BLaER1 (cell line): ENCODE measurements around the gene CDH15.
A peak's percentile ranks its signal among the peaks of the same experiment; 100 is the strongest.

Experiments
- H3K27ac ChIP-seq: shearing (Covaris generic); formaldehyde crosslinking; 2 replicates; pipeline ENCODE4 v1.8.1; 2022
- H3K27me3 ChIP-seq: shearing (Covaris generic); formaldehyde crosslinking; 2 replicates; pipeline ENCODE4 v1.8.1; 2022
- H3K36me3 ChIP-seq: shearing (Covaris generic); formaldehyde crosslinking; 2 replicates; pipeline ENCODE4 v1.8.1; 2022
- H3K4me1 ChIP-seq: shearing (Covaris generic); formaldehyde crosslinking; 2 replicates; pipeline ENCODE4 v1.8.1; 2022
- H3K4me2 ChIP-seq: shearing (Covaris generic); formaldehyde crosslinking; 2 replicates; pipeline ENCODE4 v1.8.1; 2022
- H3K4me3 ChIP-seq: shearing (Covaris generic); formaldehyde crosslinking; 2 replicates; pipeline ENCODE4 v1.8.1; 2022
- H3K9ac ChIP-seq: shearing (Covaris generic); formaldehyde crosslinking; 2 replicates; pipeline ENCODE4 v1.8.1; 2022
- H3K9me3 ChIP-seq: shearing (Covaris generic); formaldehyde crosslinking; 2 replicates; pipeline ENCODE4 v1.8.1; 2022
- H4K20me1 ChIP-seq: shearing (Covaris generic); formaldehyde crosslinking; 2 replicates; pipeline ENCODE4 v1.8.1; 2022
- Cebpa-rat ChIP-seq: shearing (Covaris generic); IDR thresholded peaks from 2 replicates; pipeline ENCODE4 v1.8.1; 2022

CDH15 gene

DNA sequence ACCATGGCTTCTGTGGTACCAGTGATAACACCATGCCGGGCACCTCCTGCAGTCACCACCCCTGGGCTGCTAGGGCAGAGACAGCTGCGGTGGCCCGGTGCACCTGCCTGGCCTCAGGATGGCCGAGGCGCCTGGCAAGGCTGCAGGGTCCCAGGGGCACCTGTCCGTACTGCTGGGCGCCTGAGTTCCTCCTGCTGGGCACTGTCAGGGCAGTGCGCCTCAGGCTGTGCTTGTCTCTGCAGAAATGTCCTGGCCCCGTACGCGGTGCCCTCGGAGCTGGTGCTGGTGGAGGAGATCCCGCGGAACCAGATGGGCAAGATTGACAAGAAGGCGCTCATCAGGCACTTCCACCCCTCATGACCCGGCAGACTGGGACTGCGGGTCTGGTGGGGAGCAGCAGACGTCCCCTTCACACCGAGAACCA, 17.7 kb upstream of the CDH15 start:
- Histone ChIP-seq H4K20me1 (no peaks in the 10 kb centered on the region), H3K4me2 (peak overlapping the region; percentile 77), H3K9ac (0 out of 2 replicates have a peak overlapping the region, but pooled peaks have one; percentile 6), H3K4me1 (peaks cover 68% of the 10 kb centered on the region), H3K27ac (0 out of 2 replicates have a peak overlapping the region, but pooled peaks have one; percentile 60), H3K27me3 (peaks cover 3% of the 10 kb centered on the region; the same call in 1 of the 2 replicates), H3K4me3 (no peak overlapping the region), H3K36me3 (peaks cover 41% of the 10 kb centered on the region), H3K9me3 (peaks cover 17% of the 10 kb centered on the region)
- TF ChIP-seq Cebpa-rat: no peak

DNA sequence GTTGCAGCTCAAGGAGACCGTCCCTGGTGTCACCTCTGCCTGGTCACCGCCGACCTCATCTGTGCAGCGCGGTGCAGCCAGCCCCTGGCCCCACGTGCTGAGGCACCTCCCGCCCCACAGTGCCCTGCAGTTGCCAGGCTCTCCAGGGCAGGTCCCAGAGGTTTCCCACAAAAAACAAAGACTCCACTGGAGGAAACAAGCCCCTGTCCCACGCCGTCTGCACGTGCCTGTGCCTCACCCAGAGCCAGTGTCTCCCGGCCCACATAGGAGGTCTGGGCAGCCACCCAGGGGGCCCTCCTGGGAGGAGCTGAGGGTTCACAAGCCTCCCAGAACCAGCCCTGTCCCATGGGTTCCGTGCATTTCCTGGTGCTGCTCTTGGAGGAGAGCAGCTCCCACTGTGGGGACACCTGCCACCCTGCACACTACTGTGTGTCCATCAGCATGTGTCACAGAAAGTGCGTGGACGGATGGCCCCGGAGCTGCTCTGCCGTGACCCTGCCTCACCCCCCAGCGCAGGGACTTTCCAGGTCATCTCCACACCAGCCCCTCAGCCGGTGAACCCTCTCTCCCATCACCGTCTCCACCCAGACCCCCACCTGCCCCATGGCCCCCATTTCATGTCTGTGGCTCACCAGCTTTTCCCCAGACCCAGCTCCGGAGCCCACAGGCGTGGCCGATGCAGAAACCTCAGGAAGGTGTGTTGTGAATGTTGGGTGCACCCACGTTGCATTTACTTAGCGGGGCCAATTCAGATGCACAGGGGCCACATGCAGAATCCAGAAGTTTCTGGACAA, 17.0 kb upstream of the CDH15 start:
- H3K27me3 ChIP-seq: peaks cover 3% of the 10 kb centered on the region; the same call in 1 of the 2 replicates
- peaks cover 75% of the 10 kb centered on the region for H3K4me1 ChIP-seq
- 0 out of 2 replicates have a peak overlapping the region, but pooled peaks have one; percentile 52 for H3K9ac ChIP-seq
- H3K9me3 ChIP-seq: peaks cover 10% of the 10 kb centered on the region
- peaks cover 34% of the 10 kb centered on the region for H3K36me3 ChIP-seq
- no peak for TF ChIP-seq Cebpa-rat
- no peaks in the 10 kb centered on the region for H4K20me1 ChIP-seq
- peak overlapping the region; percentile 60; the same call in 1 of the 2 replicates for H3K27ac ChIP-seq
- H3K4me3 ChIP-seq: no peak overlapping the region
- peak overlapping the region; percentile 77 for H3K4me2 ChIP-seq

DNA sequence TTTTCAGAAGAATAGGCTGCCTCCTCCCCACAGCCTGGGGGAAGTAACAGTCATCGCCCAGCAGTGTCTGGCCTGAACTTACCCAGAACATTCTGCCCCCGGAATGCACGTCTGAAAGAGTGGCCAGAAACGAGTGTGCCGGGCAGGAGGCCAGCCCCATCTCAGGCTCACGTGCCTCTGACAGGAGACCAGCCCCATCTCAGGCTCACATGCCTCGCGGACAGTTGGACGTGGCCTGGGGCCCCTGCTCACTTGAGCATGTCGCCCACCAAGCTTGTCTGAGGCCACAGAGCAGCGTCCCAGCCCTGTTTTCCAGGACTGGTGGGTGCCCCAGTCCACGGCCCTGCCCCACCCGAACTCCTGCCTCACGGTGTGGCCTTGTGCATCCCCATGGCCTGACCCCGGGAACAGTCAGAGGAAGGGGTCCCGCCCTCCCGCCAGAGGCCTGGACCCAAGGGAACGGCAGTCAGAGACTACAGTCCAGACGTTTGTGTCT, 16.3 kb upstream of the CDH15 start:
- Histone ChIP-seq H3K27ac (peak overlapping the region; percentile 60; the same call in 1 of the 2 replicates), H3K4me3 (no peak overlapping the region), H3K4me1 (peaks cover 81% of the 10 kb centered on the region), H4K20me1 (no peaks in the 10 kb centered on the region), H3K9ac (peak overlapping the region; percentile 52; the same call in 1 of the 2 replicates), H3K27me3 (no peaks in the 10 kb centered on the region), H3K9me3 (peaks cover 4% of the 10 kb centered on the region), H3K36me3 (peaks cover 27% of the 10 kb centered on the region), H3K4me2 (peak overlapping the region; percentile 77)
- TF ChIP-seq Cebpa-rat: no peak

GRCh38 chr16:89155851-89156739, 15.5 kb upstream of the CDH15 start:
- peaks cover 88% of the 10 kb centered on the region for H3K4me1 ChIP-seq
- H3K4me2 ChIP-seq: peak overlapping the region; percentile 77
- no peaks in the 10 kb centered on the region for H3K27me3 ChIP-seq

GRCh38 chr16:89156740-89157645, 14.6 kb upstream of the CDH15 start:
- TF ChIP-seq Cebpa-rat: no peak
- peak overlapping the region; percentile 41; the same call in 1 of the 2 replicates for H3K9ac ChIP-seq
- no peaks in the 10 kb centered on the region for H4K20me1 ChIP-seq
- peak overlapping the region; percentile 55 for H3K27ac ChIP-seq
- H3K4me3 ChIP-seq: no peak overlapping the region
- peak overlapping the region; percentile 77 for H3K4me2 ChIP-seq
- H3K27me3 ChIP-seq: no peaks in the 10 kb centered on the region
- H3K36me3 ChIP-seq: peaks cover 10% of the 10 kb centered on the region
- no peaks in the 10 kb centered on the region for H3K9me3 ChIP-seq
- H3K4me1 ChIP-seq: peaks cover 96% of the 10 kb centered on the region

More at GRCh38 chr16:89155851-89156739, 15.5 kb upstream of the CDH15 start:
- H3K9me3 ChIP-seq: no peaks in the 10 kb centered on the region
- TF ChIP-seq Cebpa-rat: no peak
- peaks cover 19% of the 10 kb centered on the region for H3K36me3 ChIP-seq
- H3K27ac ChIP-seq: peak overlapping the region; percentile 55
- no peaks in the 10 kb centered on the region for H4K20me1 ChIP-seq
- peak overlapping the region; percentile 41; the same call in 1 of the 2 replicates for H3K9ac ChIP-seq
- no peak overlapping the region for H3K4me3 ChIP-seq

DNA sequence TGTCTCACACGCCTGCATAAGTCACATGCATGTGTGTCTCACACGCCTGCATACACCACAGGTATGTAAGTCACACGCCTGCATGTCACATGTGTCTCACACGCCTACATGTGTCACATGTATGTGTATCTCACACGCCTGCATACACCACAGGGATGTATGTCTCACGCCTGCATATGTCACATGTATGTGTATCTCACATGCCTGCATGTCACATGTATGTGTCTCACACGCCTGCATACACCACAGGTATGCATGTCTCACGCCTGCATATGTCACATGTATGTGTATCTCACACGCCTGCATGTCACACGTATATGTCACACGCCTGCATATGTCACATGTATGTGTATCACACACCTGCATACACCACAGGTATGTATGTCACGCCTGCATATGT, 13.8 kb upstream of the CDH15 start:
- Histone ChIP-seq H3K9ac (no peak overlapping the region), H3K4me2 (no peak overlapping the region), H3K9me3 (no peaks in the 10 kb centered on the region), H4K20me1 (no peaks in the 10 kb centered on the region), H3K4me1 (peaks cover 96% of the 10 kb centered on the region), H3K27me3 (no peaks in the 10 kb centered on the region), H3K4me3 (no peak overlapping the region), H3K27ac (no peak overlapping the region), H3K36me3 (peaks cover 2% of the 10 kb centered on the region; the same call in 1 of the 2 replicates)
- TF ChIP-seq Cebpa-rat: no peak

GRCh38 chr16:89159066-89159849, 12.3 kb upstream of the CDH15 start:
- Histone ChIP-seq H3K36me3 (no peaks in the 10 kb centered on the region), H3K4me3 (no peak overlapping the region), H3K9me3 (no peaks in the 10 kb centered on the region), H4K20me1 (no peaks in the 10 kb centered on the region), H3K27ac (0 out of 2 replicates have a peak overlapping the region, but pooled peaks have one; percentile 7), H3K27me3 (no peaks in the 10 kb centered on the region), H3K4me2 (peak overlapping the region; percentile 75), H3K9ac (no peak overlapping the region), H3K4me1 (peaks cover 96% of the 10 kb centered on the region)
- TF ChIP-seq Cebpa-rat: no peak

GRCh38 chr16:89159850-89160354, 11.6 kb upstream of the CDH15 start:
- no peaks in the 10 kb centered on the region for H3K36me3 ChIP-seq
- no peak overlapping the region for H3K4me3 ChIP-seq
- no peak overlapping the region for H3K9ac ChIP-seq
- H3K9me3 ChIP-seq: no peaks in the 10 kb centered on the region
- H4K20me1 ChIP-seq: no peaks in the 10 kb centered on the region
- peaks cover 93% of the 10 kb centered on the region for H3K4me1 ChIP-seq
- H3K27me3 ChIP-seq: no peaks in the 10 kb centered on the region
- no peak for TF ChIP-seq Cebpa-rat
- H3K27ac ChIP-seq: 0 out of 2 replicates have a peak overlapping the region, but pooled peaks have one; percentile 7
- peak overlapping the region; percentile 75 for H3K4me2 ChIP-seq
